GM18508 (cell line): ENCODE data around the gene DAP.
"Not testable (repeated sequence)": the region's sequence is repeated elsewhere in the genome, so short reads cannot be mapped to it uniquely, and the experiment has no call there.

Source experiments
- ATAC-seq: cut with Tn5 transposase; IDR thresholded peaks from one replicate; pipeline ENCODE4 v1.9.1; 2021; ENCODE audit warnings: moderate number of reproducible peaks; ENCODE audit not compliant: insufficient read depth, unreplicated experiment

Gene DAP

DNA sequence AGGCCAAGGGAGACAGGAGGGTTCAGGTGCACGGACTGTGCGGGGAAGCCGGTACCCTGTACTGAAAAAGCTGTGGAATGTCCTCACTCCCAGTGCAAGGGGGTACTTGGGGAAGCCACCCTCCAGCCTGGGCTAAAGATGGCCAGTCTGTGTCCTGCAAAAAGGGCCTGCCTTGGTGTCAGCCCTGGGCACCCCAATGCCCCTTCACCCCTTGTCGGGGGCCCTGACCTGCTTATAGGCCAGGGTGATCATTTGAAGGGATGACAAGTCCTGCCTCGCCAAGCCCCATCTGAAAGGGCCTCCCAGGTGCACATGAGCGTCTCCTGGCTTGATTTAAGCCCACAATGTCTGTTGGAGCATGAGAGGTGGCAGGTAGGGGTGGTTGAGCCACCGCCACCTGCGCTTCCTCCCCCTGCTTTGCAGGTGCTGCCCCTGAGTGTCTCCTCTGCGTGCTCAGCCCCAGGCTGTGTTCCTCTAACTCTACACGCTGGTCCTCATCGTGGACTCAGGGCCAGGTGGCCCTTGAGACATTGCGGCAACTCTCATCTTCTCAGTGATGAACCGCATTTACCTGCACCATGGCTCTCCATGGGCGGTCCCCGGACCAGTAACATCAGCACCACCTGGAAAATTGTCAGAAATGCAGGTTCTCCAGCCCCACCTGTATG is 100.2 kb downstream of the DAP start:
- ATAC-seq: no peak

DNA sequence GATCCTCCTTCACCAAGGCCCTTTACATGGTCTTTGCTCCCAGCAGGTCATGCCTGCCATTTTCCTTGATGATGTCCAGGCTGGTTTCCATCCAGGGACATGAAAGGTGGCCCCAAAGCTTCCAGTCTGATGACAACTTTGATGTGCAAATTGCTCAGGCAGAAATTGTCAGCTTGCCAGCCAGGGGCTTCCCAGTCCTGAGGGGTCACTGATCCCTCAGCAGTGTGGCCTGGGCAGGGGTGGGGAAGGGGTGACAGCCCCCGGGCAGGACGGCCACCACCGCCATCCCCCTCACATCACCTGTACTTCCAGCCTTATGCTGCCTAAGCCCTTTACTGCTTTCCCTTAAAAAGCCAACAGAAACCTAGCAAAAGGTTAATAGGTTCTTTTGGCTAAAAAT is 100.9 kb downstream of the DAP start:
- no peak for ATAC-seq

DNA sequence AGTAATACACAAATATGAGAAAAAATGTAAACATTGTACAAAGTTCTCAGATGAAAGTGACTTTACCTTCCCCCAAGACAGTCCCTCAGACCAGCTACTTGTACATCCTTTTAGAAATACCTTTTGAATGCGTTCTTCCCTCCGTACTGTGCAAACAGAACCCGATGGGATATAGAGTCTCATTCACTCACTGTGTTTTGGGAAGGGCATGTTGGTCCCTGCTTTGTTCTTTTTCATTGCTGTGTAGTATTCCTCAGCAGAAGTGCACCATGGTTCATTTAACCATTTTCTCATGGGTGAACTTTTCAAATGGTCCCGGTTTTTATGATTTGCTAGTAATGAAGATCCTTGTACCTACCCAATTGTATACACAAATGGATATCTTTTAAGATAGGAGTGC is 102.8 kb downstream of the DAP start:
- ATAC-seq: no peak

DNA sequence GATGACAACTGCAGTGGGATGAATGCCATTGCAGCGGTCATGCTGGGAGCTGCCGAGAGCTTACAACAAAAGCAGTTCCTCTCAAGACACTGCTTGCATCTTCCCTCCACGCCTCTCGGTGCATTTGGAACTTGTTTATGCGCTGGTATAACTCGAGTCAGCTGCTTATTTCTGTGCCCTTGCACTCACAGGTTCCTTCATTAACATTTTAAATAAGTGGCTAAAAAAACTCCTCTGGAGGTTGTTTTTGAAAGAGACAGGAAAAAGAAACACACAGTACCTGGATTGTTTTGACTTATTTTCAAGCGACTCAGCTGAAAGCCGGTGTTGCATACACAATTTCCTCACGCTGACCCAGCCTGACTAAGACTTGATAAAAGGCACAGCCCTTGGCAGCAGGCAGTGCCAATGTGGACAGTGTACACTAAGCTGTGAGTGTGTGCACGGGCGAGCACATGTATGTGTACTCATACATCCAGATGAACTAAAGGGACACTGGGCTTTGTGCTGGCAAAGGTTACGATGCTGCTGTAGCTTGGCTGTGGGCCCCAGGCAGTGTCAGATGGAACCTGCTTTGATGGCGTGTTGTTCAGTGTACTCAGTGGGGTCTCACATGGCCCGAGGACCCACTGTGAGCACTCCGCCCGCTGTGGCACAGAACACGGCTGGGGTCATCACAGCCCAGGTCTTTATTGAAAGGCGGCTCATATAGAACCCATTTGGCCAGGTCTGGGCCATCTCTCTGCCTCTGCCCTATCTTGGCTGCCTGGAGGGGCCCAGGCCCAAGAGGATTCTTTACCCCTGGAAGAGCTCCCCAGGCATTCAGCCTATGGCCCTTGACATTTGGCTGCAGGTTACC is 104.8 kb downstream of the DAP start:
- no peak for ATAC-seq

DNA sequence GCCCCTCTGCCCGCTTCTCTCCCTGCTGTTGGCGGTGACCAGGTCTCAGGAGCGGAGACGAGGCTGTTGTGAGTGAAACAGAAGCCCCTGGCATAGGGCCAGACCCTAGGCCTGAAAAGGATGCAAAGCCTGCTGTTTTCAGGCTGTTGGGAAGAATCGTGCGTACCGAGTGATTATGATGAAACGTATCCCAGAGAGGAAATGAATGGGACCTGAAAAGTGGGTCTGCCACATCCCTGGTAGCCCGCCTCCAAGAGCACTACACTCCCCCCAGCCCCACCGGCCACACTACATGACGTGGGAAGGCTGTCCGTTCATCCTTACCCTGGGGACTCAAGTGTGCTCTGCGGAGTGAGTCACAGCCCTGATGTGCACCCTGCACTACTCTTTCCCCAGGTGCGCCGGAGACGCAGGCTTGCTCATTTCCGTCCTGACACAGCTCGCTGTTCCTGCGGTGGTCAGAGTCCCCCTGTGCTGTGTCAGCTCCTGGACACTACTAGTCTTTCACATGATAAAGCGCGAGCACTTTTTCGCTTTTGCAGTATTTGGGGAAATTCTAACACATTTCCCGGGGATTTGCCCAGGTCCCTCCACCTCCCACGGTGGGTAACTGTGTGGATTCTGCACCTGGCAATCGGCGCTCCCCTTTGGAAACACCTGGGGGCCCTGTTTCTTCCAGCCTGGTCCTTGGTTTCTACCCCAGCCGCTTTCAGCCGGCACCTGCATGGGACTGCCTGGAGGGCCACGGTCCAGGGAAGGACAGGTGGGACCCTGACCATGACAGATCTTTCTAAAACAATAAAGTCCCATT is 105.7 kb downstream of the DAP start:
- ATAC-seq: no peak

DNA sequence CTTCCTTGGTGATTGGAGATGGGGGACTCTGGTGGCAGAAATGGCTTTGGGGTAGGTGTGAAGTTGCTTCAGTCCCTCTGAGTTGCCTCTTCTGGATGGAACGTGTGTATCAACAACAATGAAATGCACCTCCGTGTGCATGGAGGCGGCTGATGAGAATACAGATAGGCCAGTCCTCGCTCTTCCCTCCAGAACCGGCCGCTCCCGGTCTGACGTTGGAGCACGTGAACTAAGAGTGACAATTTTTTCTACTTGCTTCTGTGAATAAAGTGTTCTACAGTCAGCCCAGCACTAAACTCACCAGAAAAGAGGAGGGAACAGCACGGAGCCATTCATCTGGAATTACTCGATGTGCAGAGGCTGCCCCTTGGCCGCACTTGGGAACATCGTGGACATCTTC is 106.5 kb downstream of the DAP start:
- no peak for ATAC-seq

DNA sequence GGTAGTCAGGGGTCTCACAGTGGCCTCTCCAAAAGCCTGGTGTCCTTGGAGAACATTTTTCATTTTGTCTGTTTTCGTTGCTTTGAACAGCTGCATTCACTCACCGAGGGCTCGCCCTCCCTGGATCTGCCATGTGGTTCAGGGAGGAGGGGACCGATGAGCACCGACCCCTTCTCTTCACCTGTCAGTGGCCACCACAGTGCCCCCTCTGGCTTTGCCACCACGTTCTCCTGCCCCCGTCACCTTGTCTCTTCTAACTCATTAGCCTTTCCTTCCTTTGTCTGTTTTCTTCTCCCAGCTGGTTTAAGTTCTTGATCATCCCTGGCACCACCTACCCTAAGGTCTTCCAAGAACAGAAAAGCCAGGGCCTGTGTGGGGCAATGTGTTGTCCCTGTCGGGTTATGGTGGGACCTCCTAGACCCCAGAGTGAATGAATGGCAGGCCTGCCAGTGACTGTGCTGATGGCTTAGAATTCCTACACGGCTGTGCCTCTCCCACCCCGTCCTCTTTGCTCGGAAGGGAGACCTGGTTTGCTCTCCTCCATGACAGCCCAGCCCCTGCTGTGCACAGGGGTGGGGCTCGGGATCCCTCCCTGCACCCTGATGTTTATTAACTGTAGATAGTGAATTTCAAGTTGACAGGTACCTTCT is 107.2 kb downstream of the DAP start:
- ATAC-seq: no peak

DNA sequence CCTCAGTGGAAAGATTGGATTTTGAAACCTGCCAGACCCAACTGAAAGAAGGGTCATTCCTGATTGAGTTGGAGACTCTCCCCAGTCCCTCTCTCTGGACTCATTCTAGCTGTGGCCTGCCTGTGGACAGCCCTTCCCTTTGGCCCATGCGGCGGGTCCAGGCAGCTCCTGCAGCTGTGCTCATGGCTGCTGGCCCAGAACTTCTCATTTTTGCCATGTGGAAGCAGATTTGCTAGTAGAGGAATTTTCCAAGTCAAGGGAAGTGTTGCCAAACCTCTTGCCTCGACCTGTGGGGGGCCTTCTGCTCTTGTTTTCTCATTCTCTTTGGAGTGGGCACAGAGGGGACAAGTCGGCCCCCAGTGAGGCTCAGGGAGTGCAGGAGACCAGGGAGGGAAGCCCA is 108.0 kb downstream of the DAP start:
- no peak for ATAC-seq

DNA sequence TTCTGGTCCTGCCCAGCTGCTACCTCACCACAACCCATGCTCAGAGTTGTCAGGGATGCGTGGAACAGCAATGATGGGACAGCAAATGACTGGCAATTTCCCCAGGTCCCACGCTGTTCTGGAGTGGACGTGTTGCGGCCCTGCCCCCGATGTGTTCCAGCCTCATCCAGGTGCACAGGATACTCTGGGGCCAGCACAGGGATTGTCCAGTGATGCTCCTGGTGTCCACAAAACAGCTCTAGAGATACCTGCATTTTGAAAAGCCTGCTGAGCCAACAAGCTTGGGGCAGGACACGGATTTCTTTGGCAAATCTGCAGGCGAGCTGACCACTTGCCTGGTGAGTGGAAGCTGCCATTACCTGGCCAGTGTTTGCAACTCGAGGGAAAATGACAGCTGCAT is 108.4 kb downstream of the DAP start:
- ATAC-seq: no peak

DNA sequence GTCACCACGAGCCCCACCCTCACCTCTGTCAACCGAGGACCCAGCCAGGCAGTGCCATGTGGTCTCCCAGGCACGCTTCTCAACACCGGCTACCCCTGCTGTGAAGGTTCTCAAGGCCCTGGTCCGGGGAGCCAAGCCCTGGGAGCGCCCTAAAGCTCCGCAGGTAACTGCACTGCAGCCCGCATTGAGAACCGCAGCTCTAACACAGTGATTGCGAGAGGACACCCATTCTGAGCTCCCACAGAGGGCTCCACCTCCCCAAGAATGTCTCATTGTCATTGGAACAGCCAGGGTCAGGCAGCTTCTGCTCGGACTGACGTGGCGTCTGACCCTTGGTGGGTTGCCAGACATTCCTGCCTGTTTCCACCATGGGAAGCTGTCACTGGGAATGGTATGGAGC is 108.9 kb downstream of the DAP start:
- ATAC-seq: no peak

DNA sequence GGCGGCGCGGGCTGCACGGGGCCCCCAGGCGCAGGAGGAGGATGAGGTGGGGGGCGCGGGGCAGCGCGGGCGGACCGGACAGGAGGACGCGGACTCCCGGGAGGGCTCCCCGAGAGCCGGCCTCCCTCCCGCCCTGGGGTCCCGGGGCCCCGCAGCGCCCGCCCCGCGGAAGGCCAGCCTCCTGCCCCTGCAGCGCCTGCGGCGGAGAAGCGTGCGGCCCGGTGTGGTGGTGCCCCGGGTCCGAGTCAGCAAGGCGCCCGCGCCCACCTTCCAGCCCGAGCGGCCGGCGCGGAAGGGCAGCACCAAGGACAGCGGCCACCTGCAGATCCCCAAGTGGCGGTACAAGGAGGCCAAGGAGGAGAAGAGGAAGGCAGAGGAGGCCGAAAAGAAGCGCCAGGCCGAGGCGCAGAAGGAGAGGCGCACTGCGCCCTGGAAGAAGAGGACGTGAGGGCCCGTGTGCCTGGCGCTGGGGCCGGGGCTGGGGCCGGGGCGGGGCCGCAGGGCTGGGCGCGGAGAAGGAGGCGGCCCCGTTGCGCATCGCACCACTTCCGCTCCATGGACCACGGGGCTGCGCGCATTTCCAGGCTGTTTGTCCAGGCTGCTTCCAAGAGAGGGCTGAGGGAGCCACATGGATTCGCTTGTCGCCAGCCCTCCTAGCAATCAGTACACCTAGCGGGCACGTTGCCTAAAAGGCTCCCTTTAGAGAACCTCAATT is 111.2 kb downstream of the DAP start:
- no peak for ATAC-seq

DNA sequence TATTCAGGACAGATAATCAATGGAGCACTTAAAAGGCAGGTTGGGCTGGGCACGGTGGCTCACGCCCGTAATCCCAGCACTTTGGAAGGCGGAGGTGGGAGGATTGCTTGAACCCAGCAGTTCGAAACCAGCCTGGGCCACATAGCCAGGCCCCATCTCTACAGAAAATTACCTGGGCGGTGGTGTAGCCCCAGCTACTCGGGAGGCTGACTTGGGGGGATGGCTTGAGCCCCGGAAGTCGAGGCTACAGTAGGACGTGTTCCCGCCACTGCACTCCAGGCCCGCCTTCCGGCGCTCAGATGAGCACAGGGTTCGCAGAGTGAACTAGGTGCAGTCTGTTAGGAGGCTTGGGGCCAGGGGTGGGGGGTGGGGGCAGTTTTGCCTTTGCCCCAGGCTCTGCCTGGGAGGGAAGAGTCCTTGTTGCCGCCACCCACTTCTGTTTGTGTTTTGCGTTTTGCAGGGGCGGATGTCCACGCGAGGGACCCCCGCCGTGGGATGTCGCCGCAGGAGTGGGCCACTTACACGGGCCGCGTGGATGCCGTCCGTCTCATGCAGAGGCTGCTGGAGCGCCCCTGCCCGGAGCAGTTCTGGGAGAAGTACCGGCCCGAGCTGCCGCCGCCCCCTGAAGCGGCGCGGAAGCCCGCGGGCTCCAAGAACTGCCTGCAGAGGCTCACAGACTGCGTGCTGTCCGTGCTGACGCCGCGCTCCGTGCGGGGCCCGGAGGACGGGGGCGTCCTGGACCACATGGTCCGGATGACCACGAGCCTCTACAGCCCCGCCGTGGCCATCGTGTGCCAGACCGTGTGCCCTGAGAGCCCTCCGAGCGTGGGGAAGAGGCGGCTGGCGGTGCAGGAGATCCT is 112.0 kb downstream of the DAP start:
- ATAC-seq: no peak

DNA sequence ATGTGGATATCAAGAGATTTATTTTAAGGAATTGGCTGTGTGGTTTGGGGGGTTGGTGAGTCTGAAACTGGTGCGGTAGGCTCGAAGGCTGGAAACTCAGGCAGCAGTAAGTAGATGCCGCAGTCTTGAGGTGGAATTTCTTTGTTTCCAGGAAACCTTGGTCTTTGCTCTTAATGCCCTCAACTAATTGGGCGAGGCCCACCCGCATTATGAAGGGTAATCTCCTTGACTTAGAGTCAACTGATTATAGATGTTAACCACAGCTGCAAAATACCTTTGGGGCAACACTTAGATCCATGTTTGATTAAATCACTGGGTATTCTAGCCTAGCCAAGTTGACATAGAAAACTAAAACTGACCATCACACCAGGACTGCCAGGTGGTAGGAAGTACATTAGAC is 113.4 kb downstream of the DAP start:
- ATAC-seq: no peak

DNA sequence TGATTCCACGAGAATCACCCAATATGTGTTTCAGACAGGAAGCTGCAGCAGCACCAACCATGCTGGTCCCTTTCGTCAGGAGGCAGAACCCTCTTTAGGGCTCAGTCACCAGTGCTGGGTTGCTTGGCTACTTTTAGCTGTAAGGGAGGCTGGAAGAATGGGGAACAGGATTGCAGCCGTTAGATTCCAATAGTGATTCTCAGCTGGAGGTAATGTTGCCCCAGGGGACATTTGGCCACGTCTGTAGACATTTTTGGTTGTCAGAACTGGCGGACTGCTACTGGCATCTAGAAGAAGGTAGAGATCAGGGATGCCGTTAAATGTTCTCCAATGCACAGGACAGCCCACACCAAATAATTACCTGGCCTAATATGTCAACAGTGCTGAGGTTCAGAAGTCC is 115.4 kb downstream of the DAP start:
- no peak for ATAC-seq

DNA sequence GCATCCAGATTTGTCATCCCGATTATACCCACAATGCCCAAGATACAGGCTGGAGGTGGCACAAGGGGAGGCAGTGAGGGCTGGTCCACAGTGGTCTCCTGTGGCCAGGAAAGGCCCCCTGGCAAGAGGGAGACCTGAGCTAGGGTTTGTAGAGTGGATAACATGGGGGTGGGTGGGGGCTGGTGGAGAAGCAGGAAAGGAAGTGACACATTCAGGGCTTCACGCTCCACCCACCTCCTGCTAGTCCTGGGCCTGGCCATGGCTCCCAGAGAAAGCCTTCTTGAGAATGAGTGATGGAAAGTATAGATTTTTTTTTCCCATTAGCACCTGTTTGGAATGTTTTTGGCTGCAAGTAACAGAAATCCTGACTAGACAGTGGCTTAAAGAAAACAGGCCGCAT is 115.9 kb downstream of the DAP start:
- no peak for ATAC-seq

DNA sequence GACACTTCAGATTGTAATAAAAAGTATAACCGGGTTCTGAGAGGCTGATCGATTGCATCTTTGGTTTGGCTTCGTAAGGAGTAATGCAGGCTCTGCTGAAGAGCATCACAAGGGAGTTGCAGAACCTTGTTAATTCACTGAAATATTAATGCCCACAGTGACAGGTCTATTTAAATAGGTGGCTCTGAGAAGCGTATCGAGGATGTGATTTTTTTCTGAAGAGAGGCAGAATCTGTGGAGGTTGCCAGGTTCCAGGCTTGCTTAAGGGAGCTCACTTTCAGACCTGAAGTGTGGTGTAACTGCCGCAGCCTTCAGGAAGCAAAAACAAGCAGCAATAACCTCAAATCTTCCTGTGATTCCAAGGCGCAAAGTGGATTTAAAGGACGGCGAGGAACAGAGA is 116.8 kb downstream of the DAP start:
- no peak for ATAC-seq

DNA sequence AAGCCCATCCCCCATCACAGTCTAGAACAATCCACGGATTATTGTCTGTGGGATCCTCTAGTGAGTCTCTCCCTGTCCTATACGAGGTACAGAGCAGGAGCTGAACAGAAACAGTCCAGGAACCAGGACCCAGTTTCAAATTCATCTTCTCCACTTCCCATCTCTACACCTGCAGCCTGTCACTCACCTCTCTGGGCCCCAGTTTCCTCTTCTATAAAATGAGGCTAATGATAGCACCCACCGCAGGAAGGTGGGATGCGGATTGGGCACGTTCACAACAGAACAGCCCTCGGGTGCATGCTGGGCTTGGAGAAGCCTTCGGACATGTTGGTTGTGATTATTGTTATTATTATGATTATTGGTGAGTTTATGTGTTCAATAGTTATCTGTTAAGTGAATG is 118.7 kb downstream of the DAP start:
- no peak for ATAC-seq

DNA sequence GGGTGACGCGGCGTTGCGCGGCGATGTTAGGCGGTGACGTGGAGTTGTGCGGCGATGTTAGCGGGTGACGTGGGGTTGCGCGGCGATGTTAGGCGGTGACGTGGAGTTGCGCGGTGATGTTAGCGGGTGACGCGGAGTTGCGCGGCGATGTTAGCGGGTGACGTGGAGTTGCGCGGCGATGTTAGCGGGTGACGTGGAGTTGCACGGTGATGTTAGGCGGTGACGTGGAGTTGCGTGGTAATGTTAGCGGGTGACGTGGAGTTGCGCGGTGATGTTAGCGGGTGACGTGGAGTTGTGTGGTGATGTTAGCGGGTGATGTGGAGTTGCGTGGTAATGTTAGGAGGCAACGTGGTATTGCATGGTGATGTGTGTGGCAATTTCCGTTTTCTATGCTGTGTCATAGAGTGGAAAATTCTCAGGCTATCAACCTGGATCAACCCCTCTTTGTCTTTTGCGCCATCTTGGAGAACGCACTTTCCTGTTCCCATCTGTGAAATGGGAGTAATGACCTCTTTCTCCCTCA is 121.1 kb downstream of the DAP start:
- no peak for ATAC-seq

DNA sequence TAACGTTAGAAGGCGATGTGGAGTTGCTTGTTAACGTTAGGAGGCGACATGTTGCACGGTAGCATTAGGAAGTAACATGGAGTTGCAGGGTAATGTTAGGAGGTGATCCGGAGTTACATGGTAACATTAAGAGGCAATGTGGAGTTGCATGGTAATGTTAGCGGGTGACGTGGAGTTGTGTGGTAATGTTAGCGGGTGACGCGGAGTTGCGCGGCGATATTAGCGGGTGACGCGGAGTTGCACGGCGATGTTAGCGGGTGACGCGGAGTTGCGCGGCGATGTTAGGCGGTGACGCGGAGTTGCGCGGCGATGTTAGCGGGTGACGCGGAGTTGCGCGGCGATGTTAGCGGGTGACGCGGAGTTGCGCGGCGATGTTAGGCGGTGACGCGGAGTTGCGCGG is 122.3 kb downstream of the DAP start:
- not testable (repeated sequence) for ATAC-seq
